Measurements from ENCODE around the gene PRICKLE1.

PRICKLE1 gene

GRCh38 chr12:42448841-42449240 lies 140.7 kb downstream of the PRICKLE1 start:
- Histone ChIP-seq H3K36me3 (ENCODE audit: low read depth) (peaks cover 31% of the 10 kb centered on the region), H3K4me1 (ENCODE audit: insufficient read depth, poor library complexity, severe bottlenecking) (no peaks in the 10 kb centered on the region), H3K9me3 (ENCODE audit: severe bottlenecking) (no peaks in the 10 kb centered on the region), H3K4me3 (ENCODE audit: severe bottlenecking) (no peak overlapping the region), H3K27me3 (ENCODE audit: insufficient read depth, poor library complexity, severe bottlenecking) (no peaks in the 10 kb centered on the region), H3K27ac (ENCODE audit: poor library complexity, severe bottlenecking) (no peak overlapping the region)
- ATAC-seq (ENCODE audit: low read depth) (no peak), DNase-seq (ENCODE audit: low spot score) (no peak)
- no peak for TF ChIP-seq CTCF (IDR thresholded peaks at IDR 0.05; ENCODE audit: poor library complexity, severe bottlenecking)

GRCh38 chr12:42447371-42447786 lies 142.2 kb downstream of the PRICKLE1 start:
- no peak overlapping the region for H3K4me3 ChIP-seq (ENCODE audit: severe bottlenecking)
- no peaks in the 10 kb centered on the region for H3K9me3 ChIP-seq (ENCODE audit: severe bottlenecking)
- ATAC-seq (ENCODE audit: low read depth) (no peak), DNase-seq (ENCODE audit: low spot score) (no peak)
- H3K27ac ChIP-seq (ENCODE audit: poor library complexity, severe bottlenecking), result no peak overlapping the region
- TF ChIP-seq CTCF (IDR thresholded peaks at IDR 0.05; ENCODE audit: poor library complexity, severe bottlenecking), result no peak
- no peaks in the 10 kb centered on the region for H3K4me1 ChIP-seq (ENCODE audit: insufficient read depth, poor library complexity, severe bottlenecking)
- H3K36me3 ChIP-seq (ENCODE audit: low read depth), result peaks cover 40% of the 10 kb centered on the region
- no peaks in the 10 kb centered on the region for H3K27me3 ChIP-seq (ENCODE audit: insufficient read depth, poor library complexity, severe bottlenecking)

- ATAC-seq (ENCODE audit: low read depth), result no peak
- H3K4me3 ChIP-seq (ENCODE audit: severe bottlenecking), result no peak overlapping the region
- no peaks in the 10 kb centered on the region for H3K9me3 ChIP-seq (ENCODE audit: severe bottlenecking)
- no peaks in the 10 kb centered on the region for H3K27me3 ChIP-seq (ENCODE audit: insufficient read depth, poor library complexity, severe bottlenecking)
- no peak for TF ChIP-seq CTCF (IDR thresholded peaks at IDR 0.05; ENCODE audit: poor library complexity, severe bottlenecking)
- DNase-seq (ENCODE audit: low spot score), result no peak
- H3K4me1 ChIP-seq (ENCODE audit: insufficient read depth, poor library complexity, severe bottlenecking), result no peaks in the 10 kb centered on the region
- H3K27ac ChIP-seq (ENCODE audit: poor library complexity, severe bottlenecking), result no peak overlapping the region
- H3K36me3 ChIP-seq (ENCODE audit: low read depth), result peaks cover 45% of the 10 kb centered on the region
Measured at GRCh38 chr12:42446761-42447160, 142.8 kb downstream of the PRICKLE1 start.

GRCh38 chr12:42445891-42446290 lies 143.7 kb downstream of the PRICKLE1 start:
- Histone ChIP-seq H3K9me3 (ENCODE audit: severe bottlenecking) (no peaks in the 10 kb centered on the region), H3K4me1 (ENCODE audit: insufficient read depth, poor library complexity, severe bottlenecking) (no peaks in the 10 kb centered on the region), H3K27me3 (ENCODE audit: insufficient read depth, poor library complexity, severe bottlenecking) (no peaks in the 10 kb centered on the region), H3K27ac (ENCODE audit: poor library complexity, severe bottlenecking) (no peak overlapping the region), H3K4me3 (ENCODE audit: severe bottlenecking) (no peak overlapping the region), H3K36me3 (ENCODE audit: low read depth) (peaks cover 47% of the 10 kb centered on the region)
- ATAC-seq (ENCODE audit: low read depth) (no peak), DNase-seq (ENCODE audit: low spot score) (no peak)
- no peak for TF ChIP-seq CTCF (IDR thresholded peaks at IDR 0.05; ENCODE audit: poor library complexity, severe bottlenecking)

- H3K4me1 ChIP-seq (ENCODE audit: insufficient read depth, poor library complexity, severe bottlenecking), result no peaks in the 10 kb centered on the region
- no peaks in the 10 kb centered on the region for H3K27me3 ChIP-seq (ENCODE audit: insufficient read depth, poor library complexity, severe bottlenecking)
- DNase-seq (ENCODE audit: low spot score) (no peak), ATAC-seq (ENCODE audit: low read depth) (no peak)
- H3K4me3 ChIP-seq (ENCODE audit: severe bottlenecking), result no peak overlapping the region
- H3K36me3 ChIP-seq (ENCODE audit: low read depth), result peaks cover 50% of the 10 kb centered on the region
- no peak overlapping the region for H3K27ac ChIP-seq (ENCODE audit: poor library complexity, severe bottlenecking)
- TF ChIP-seq CTCF (IDR thresholded peaks at IDR 0.05; ENCODE audit: poor library complexity, severe bottlenecking), result no peak
- no peaks in the 10 kb centered on the region for H3K9me3 ChIP-seq (ENCODE audit: severe bottlenecking)
Measured at GRCh38 chr12:42444192-42444943, 145.2 kb downstream of the PRICKLE1 start.
